Body of pancreas (tissue), 4 donors: ENCODE results near the gene MBD2.
A peak's percentile ranks its signal among the peaks of the same experiment; 100 is the strongest.

ENCODE experiments used
- POLR2A ChIP-seq, 3 donors: fragments of 450-650 bp; IDR thresholded peaks; one replicate each; pipeline ENCODE4 v1.6.1; 2016; ENCODE audit warnings: antibody characterized with exemption in 3 of 3, mild to moderate bottlenecking in 2 of 3
- TF ChIP-seq, protein P1 (sequence below), 7 experiments: fragments of 450-650 bp in 4 of 7; fragments of 200-600 bp in 3 of 7; sonication (generic) in 3 of 7; IDR thresholded peaks; one replicate each; pipeline ENCODE4 v1.5.1; 2016 to 2019; ENCODE audit warnings: antibody characterized with exemption in 7 of 7

DNA sequence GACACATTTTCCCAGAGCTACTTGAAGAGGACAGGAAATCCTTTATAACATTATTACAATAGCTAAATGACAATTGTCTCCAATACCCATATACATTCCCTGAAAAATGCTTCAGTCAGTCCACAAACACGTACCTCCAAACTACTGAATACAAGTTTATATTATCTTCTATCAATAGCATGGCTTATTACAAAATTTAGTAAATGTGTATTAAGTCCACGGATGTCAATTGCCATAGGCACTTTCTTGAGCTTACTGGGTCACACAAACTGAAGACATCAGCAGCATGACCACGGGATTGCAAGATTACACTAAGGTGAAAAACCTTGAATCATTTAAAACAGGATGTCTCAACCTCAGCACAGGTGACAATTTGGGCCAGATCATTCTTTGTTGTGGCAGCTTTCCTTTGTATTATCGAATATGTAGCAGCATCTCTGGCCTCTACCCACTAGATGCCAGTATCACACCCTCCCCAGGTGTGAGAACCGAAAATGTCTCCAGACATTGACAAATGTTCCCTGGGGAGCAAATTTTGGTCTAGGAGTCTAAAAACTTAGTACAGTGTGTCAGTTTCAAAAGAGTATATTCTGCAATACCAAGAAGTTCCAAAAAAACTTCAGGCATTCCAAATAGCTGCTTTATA lies 1.4 kb downstream of the MBD2 start:
- peak in 1 of 3 donors; percentile 1 for TF ChIP-seq POLR2A (IDR thresholded peaks at IDR 0.05)
- TF ChIP-seq, protein P1, sequence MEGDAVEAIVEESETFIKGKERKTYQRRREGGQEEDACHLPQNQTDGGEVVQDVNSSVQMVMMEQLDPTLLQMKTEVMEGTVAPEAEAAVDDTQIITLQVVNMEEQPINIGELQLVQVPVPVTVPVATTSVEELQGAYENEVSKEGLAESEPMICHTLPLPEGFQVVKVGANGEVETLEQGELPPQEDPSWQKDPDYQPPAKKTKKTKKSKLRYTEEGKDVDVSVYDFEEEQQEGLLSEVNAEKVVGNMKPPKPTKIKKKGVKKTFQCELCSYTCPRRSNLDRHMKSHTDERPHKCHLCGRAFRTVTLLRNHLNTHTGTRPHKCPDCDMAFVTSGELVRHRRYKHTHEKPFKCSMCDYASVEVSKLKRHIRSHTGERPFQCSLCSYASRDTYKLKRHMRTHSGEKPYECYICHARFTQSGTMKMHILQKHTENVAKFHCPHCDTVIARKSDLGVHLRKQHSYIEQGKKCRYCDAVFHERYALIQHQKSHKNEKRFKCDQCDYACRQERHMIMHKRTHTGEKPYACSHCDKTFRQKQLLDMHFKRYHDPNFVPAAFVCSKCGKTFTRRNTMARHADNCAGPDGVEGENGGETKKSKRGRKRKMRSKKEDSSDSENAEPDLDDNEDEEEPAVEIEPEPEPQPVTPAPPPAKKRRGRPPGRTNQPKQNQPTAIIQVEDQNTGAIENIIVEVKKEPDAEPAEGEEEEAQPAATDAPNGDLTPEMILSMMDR (IDR thresholded peaks at IDR 0.05) = peak in 4 of 7 experiments; percentile 43 to 57 (median 47)
